ENCODE results near the gene LRRC8C. TPM values are rescaled to one million over a fixed set of nuclear protein-coding genes. Genes with fewer than 3 reads are reported as not detected.

The LRRC8C gene
- total RNA-seq, 3 donors from 2014 or later, result 1.5 to 5.0 (median 3.0) TPM

DNA sequence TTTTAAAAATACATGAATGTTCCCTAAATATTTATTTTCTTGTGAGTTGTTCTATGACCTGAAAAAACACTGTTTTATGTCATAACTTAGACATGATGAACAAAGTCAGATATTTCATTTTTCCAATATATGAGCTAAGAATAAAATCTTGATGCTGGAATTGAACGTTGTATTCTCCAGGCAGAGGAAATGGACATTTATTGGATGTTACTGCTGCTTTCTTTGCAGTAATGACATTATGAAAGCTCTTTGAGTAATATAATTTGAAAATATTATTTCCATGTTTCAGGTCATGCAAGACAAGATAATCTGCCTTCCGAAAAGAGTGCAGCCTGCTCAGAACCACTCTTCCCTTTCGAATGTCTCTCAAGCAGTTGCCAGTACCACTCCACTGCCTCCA lies 79.5 kb downstream of the LRRC8C start:
- H3K4me1 ChIP-seq (ENCODE audit: low read depth), result no peaks in the 10 kb centered on the region
- DNase-seq, result no peak
- H3K36me3 ChIP-seq (ENCODE audit: low read depth), result no peaks in the 10 kb centered on the region
- H3K4me3 ChIP-seq, result no peak overlapping the region
- intact Hi-C loops (cut with DNase I, micrococcal nuclease), result no loop called here
- TF ChIP-seq, protein P1, sequence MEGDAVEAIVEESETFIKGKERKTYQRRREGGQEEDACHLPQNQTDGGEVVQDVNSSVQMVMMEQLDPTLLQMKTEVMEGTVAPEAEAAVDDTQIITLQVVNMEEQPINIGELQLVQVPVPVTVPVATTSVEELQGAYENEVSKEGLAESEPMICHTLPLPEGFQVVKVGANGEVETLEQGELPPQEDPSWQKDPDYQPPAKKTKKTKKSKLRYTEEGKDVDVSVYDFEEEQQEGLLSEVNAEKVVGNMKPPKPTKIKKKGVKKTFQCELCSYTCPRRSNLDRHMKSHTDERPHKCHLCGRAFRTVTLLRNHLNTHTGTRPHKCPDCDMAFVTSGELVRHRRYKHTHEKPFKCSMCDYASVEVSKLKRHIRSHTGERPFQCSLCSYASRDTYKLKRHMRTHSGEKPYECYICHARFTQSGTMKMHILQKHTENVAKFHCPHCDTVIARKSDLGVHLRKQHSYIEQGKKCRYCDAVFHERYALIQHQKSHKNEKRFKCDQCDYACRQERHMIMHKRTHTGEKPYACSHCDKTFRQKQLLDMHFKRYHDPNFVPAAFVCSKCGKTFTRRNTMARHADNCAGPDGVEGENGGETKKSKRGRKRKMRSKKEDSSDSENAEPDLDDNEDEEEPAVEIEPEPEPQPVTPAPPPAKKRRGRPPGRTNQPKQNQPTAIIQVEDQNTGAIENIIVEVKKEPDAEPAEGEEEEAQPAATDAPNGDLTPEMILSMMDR (IDR thresholded peaks at IDR 0.05), result no peak
- no peak for ATAC-seq
- H3K9me3 ChIP-seq, result no peaks in the 10 kb centered on the region

DNA sequence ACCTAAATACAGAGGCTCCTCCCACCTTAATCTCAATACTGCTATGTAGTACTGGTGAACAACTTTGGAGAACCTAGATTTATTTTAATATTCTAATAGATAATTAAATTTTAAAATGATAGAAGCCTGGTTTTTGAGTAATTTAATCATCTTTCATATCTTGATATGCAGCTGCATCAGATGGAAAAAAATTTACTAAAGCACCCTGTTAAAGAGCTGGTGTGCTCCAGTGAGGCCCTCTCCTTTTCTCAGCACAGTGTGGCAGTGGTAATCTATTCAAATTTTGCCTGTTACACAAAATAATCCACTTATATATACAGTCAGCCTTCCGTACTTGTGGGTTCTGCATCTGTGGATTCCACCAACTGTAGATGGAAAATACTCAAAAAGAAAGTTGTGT lies 82.8 kb downstream of the LRRC8C start:
- Histone ChIP-seq H3K4me1 (ENCODE audit: low read depth) (peaks cover 7% of the 10 kb centered on the region), H3K36me3 (ENCODE audit: low read depth) (no peaks in the 10 kb centered on the region), H3K4me3 (no peak overlapping the region), H3K9me3 (no peaks in the 10 kb centered on the region)
- DNase-seq (no peak), ATAC-seq (no peak)
- TF ChIP-seq, protein P1 (IDR thresholded peaks at IDR 0.05), result no peak
- intact Hi-C loops (cut with DNase I, micrococcal nuclease), result no loop called here

DNA sequence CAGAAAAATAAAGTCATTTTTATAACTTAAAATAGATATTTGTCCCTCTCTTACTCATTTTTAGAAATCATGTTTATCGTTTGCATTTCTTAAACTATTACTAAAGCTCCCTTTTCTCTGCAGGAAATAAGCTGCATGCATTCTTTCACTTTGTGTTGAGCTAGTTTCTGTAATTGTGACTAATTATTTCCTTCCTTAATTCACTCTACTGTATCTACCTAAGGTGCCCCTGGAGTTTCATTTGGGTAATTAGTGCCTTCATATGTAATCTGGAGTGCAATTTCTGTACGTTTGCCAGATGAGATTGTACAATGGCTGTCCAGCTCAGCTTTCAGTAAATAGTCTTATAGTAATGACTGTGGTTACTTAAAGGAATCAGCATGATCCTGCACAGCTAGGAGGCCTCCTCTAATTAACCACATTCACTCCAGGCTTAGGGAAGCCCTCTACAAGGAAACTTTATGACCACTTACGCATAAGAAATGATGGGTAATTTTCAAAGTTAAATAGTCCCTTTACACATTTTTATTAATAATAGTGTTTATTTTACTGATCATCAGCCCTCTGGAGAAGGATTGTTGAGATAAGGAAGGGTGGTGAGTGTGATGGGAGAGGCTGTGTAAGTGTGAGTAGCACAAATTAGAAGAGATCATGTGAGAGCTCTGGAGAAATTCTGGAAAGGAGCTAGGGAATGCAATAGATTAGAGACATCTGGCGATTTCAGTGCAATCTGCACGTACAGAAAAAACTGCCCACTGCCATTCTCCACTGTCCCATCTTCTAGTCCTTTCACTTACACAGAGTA lies 86.8 kb downstream of the LRRC8C start:
- Histone ChIP-seq H3K4me3 (no peak overlapping the region), H3K4me1 (ENCODE audit: low read depth) (peaks cover 7% of the 10 kb centered on the region), H3K9me3 (no peaks in the 10 kb centered on the region), H3K36me3 (ENCODE audit: low read depth) (no peaks in the 10 kb centered on the region)
- peak; percentile 78 for ATAC-seq
- DNase-seq, result no peak
- intact Hi-C loops (cut with DNase I, micrococcal nuclease), result no loop called here
- TF ChIP-seq, protein P1 (IDR thresholded peaks at IDR 0.05), result no peak

DNA sequence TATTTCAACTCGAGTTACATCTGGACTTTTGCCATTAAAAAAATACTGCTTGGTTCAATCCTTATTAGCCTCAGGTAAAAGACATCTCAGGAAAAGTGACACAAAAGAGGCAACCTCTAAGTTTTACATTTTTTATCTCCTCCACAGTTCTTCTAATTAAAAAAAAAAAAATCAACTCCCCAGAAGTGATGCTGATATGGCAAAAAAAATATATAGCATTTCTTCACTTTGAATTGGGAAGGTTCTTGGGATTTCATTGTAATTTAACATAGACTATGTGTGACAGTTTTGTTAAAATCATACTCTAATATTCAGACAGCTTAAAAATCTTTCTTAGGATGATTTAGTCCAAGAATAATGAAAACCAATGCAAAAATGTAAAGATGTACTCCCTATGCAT lies 87.9 kb downstream of the LRRC8C start:
- TF ChIP-seq, protein P1 (IDR thresholded peaks at IDR 0.05), result no peak
- intact Hi-C loops (cut with DNase I, micrococcal nuclease), result no loop called here
- no peaks in the 10 kb centered on the region for H3K9me3 ChIP-seq
- ATAC-seq (no peak), DNase-seq (no peak)
- H3K4me3 ChIP-seq, result no peak overlapping the region
- no peaks in the 10 kb centered on the region for H3K36me3 ChIP-seq (ENCODE audit: low read depth)
- H3K4me1 ChIP-seq (ENCODE audit: low read depth), result peaks cover 7% of the 10 kb centered on the region

DNA sequence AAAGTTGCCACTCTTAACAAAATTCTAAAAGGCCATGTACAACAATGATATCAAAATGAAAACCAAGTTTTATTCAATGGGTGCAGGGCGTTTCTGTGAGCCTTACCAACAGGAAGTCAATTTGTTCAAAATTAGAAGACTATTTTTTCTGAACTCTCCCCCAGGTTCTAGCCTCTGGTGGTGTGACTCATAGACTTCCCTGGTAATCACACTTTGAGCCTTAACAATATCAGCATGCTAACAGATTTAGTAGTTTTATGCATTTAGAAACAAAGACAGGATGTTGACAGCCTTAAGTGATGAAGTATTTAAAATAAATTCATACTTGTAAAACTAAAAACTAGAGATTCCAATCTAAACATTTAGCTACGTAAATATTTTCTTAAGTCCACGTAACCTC lies 88.4 kb downstream of the LRRC8C start:
- DNase-seq (no peak), ATAC-seq (peak; percentile 50)
- Histone ChIP-seq H3K4me1 (ENCODE audit: low read depth) (peaks cover 7% of the 10 kb centered on the region), H3K9me3 (no peaks in the 10 kb centered on the region), H3K4me3 (no peak overlapping the region), H3K36me3 (ENCODE audit: low read depth) (no peaks in the 10 kb centered on the region)
- TF ChIP-seq, protein P1 (IDR thresholded peaks at IDR 0.05), result no peak
- intact Hi-C loops (cut with DNase I, micrococcal nuclease), result no loop called here
